ENCODE results near the gene AFAP1.
A peak's percentile ranks its signal among the peaks of the same experiment; 100 is the strongest.

The AFAP1 gene

DNA sequence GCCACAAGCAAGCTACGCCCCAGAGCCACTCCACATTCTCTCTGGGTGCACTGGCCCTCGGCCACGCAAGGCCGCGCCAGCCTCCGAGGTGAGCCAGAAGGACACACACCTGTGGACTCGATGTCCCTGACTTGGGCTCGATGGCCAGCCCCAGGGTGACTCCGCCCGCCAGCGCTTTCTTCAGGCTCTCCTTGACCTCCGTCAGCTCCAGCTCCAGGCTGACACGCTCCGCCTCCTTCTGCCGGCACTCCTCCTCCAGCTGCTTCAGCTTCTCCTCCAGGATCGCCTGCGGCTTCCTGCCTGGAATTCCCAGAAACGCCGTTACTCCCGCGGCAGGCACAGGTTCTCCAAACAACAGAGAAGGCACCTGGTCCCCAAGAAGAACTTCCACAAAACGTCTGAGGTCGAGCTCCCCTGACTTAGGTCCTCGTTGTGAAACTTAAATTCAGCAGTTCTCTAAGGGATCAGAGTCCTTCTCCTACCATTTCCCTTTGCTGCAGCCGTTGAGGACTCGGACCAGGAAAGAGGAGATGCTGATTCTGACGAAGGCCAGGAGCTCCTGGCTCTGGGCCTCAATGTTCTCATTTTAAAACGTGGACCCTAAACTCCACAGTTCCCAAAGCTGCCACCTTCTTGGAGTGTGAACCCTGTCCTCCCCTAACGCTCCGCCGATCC, 166.8 kb downstream of the AFAP1 start:
- H3K4me3 ChIP-seq (replicated peaks in 1 of 2; ENCODE audit: low read depth in 2 of 2, low read length in 2 of 2), result no peak overlapping the region
- TF ChIP-seq, protein P1, sequence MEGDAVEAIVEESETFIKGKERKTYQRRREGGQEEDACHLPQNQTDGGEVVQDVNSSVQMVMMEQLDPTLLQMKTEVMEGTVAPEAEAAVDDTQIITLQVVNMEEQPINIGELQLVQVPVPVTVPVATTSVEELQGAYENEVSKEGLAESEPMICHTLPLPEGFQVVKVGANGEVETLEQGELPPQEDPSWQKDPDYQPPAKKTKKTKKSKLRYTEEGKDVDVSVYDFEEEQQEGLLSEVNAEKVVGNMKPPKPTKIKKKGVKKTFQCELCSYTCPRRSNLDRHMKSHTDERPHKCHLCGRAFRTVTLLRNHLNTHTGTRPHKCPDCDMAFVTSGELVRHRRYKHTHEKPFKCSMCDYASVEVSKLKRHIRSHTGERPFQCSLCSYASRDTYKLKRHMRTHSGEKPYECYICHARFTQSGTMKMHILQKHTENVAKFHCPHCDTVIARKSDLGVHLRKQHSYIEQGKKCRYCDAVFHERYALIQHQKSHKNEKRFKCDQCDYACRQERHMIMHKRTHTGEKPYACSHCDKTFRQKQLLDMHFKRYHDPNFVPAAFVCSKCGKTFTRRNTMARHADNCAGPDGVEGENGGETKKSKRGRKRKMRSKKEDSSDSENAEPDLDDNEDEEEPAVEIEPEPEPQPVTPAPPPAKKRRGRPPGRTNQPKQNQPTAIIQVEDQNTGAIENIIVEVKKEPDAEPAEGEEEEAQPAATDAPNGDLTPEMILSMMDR (IDR thresholded peaks at IDR 0.05; ENCODE audit: low read depth, low read length), result no peak
- peak in 1 of 2 donors; percentile 34 for DNase-seq (ENCODE audit: low read depth in 2 of 2)

DNA sequence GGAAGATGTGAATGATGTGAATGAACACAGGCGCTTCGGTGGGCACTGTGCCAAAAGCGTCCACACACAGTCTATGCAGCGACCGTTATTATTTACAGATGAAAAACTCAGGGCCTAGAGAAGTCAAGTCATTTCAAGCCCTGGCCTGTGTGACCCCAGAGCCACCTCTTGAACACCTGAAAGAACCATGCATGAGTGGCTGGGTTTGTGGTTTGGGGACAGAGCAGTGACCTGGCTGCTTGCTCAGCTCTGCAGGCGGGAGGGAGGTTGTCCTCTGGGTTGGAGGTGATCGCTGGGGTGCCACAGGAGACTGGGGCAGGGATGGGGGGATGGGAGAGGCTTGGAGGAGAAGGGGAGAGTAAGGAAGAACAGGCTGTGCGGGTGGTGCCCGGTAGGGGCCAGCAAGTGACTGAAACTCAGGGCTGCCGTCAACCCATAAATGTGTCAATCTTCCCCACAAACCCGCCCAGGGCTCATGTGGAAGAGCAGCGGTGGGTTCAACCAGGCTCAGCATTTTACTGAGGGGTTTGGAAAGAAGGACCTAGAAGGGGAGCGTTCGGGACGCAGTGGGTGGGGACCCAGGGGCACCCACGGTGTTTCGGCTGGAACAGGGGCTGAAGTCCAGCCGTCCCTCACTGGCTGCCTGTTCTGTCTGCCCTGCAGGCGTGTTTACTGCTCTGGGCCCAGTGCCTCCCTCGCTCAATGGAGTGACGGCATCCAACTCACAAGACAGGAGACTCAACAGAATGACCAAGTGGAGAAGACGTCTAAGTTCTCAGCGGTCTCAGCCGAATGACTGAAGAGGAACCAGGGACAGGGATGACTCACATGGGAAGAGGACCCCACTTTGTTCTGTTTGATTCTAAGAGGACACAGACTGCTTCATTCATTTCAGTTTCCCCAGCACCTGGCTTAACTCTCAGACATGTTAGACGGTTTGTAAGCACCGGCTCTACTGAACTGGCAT, 167.8 kb downstream of the AFAP1 start:
- H3K4me3 ChIP-seq (replicated peaks in 1 of 2; ENCODE audit: low read depth in 2 of 2, low read length in 2 of 2), result no peak overlapping the region
- TF ChIP-seq, protein P1 (IDR thresholded peaks at IDR 0.05; ENCODE audit: low read depth, low read length), result no peak
- DNase-seq (ENCODE audit: low read depth in 2 of 2), result no peak

GRCh38 chr4:7771056-7771455, 168.6 kb downstream of the AFAP1 start:
- no peak for DNase-seq (ENCODE audit: low read depth in 2 of 2)
- H3K4me3 ChIP-seq (replicated peaks in 1 of 2; ENCODE audit: low read depth in 2 of 2, low read length in 2 of 2), result no peak overlapping the region
- TF ChIP-seq, protein P1 (IDR thresholded peaks at IDR 0.05; ENCODE audit: low read depth, low read length), result no peak

- DNase-seq (ENCODE audit: low read depth in 2 of 2), result peak; percentile 40 to 49
- no peak overlapping the region for H3K4me3 ChIP-seq (replicated peaks in 1 of 2; ENCODE audit: low read depth in 2 of 2, low read length in 2 of 2)
- TF ChIP-seq, protein P1 (IDR thresholded peaks at IDR 0.05; ENCODE audit: low read depth, low read length), result peak; percentile 57
Observed at GRCh38 chr4:7770224-7771050, 169.2 kb downstream of the AFAP1 start.

DNA sequence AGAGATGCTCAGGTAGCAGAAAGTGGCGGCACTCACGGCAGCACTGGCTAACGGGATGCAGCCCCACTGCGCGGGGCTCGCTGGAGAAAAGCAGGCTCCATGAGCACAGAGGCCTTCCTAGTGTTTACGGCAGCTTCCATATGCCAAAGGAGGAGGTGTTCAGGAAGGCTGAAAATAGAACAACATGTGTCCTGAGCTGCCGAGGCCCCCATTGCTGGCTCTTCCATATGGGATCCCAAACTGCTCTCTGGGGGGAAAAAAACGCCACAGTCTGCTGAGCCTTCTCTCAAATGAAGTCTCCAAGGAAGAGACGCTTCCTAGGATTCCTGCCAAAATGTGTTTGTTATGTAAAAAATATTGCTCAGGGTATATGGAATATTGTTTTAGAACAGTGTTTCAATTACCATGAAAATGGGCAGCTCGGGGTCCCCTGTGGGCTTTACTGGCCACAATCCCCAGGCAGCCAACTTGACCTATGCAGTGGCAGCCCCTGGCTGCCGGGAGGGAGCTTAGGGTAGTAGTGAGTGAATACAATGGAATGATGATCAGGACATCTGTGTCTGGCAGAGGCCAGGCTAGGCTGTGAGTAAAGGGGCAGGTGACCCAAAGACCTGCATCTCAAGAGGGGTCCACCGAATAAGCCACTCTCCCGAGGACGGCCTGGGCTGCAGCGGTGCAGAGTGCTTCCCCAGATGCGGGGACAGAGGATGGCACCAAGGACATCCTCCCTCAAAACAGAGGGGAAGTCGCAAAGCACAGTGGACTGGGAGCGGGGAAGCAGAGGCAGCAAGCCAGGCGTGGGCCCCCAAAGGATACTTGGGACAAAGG, 170.1 kb downstream of the AFAP1 start:
- no peak overlapping the region for H3K4me3 ChIP-seq (replicated peaks in 1 of 2; ENCODE audit: low read depth in 2 of 2, low read length in 2 of 2)
- no peak for DNase-seq (ENCODE audit: low read depth in 2 of 2)
- TF ChIP-seq, protein P1 (IDR thresholded peaks at IDR 0.05; ENCODE audit: low read depth, low read length), result no peak

DNA sequence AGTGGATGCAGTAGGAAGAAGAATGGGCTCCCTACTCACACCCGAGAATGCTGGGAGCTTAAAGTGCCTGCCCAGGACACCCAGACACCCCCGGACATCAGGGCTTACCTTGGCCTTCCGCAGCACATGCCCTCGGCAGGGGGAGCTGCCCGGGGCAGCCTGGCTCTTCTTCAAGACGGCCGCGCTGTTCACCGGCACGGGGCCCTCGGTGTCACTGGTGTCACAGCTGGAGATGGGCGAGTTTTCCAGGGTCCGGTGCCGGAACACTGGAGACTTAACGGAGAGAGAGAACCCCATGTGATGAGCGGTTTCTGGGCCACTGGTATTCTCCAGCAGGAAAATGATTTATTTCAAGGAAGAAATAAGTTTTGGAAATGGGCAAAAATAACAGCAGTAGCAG, 170.9 kb downstream of the AFAP1 start:
- H3K4me3 ChIP-seq (replicated peaks in 1 of 2; ENCODE audit: low read depth in 2 of 2, low read length in 2 of 2), result no peak overlapping the region
- no peak for DNase-seq (ENCODE audit: low read depth in 2 of 2)
- TF ChIP-seq, protein P1 (IDR thresholded peaks at IDR 0.05; ENCODE audit: low read depth, low read length), result no peak
